Activated CD8-positive, alpha-beta memory T cell treated with anti-CD3 and anti-CD28 coated beads, Interleukin-2, amount 10 ng/mL, durations not matched to agents 7 days and 5 days (primary cell): ENCODE data around the gene KLHL1. TPM values are rescaled to one million over a fixed set of nuclear protein-coding genes. Genes with fewer than 3 reads are reported as not detected.

Experiments
- ATAC-seq: fragments of 150-1000 bp; cut with Tn5 transposase; one replicate; pipeline ENCODE4 v1.10.0; 2021; ENCODE audit warnings: moderate library complexity
- CTCF ChIA-PET: fragments of 350-600 bp; sonication (Branson Sonifier 250); formaldehyde crosslinking; loops from one replicate; lab custom pipeline; 2021; ENCODE audit warnings: antibody characterized with exemption; lab: Charles Lee
- DNase-seq: peaks from one replicate; pipeline ENCODE4 v3.0.0-alpha.2; 2020
- H3K27ac Mint-ChIP-seq: one replicate; pipeline ENCODE4 v1.8.0; 2021; ENCODE audit warnings: mild to moderate bottlenecking, mixed read lengths
- H3K27me3 Mint-ChIP-seq: one replicate; pipeline ENCODE4 v1.8.0; 2021; ENCODE audit warnings: mixed read lengths
- H3K36me3 Mint-ChIP-seq: one replicate; pipeline ENCODE4 v1.8.0; 2021; ENCODE audit warnings: mild to moderate bottlenecking, mixed read lengths
- H3K4me1 Mint-ChIP-seq: one replicate; pipeline ENCODE4 v1.8.0; 2021; ENCODE audit warnings: mixed read lengths
- H3K4me3 Mint-ChIP-seq: one replicate; pipeline ENCODE4 v1.8.0; 2021; ENCODE audit warnings: mild to moderate bottlenecking, moderate library complexity, mixed read lengths
- H3K9me3 Mint-ChIP-seq: one replicate; pipeline ENCODE4 v1.8.0; 2022; ENCODE audit warnings: low read depth, mixed read lengths
- total RNA-seq, 2 experiments: library from RNA; stranded (reverse); gene quantifications; one replicate each; pipeline ENCODE4 v1.2.3, GENCODE V29; 2021

KLHL1 gene
- total RNA-seq, 2 experiments from 2014 or later, result not detected

DNA sequence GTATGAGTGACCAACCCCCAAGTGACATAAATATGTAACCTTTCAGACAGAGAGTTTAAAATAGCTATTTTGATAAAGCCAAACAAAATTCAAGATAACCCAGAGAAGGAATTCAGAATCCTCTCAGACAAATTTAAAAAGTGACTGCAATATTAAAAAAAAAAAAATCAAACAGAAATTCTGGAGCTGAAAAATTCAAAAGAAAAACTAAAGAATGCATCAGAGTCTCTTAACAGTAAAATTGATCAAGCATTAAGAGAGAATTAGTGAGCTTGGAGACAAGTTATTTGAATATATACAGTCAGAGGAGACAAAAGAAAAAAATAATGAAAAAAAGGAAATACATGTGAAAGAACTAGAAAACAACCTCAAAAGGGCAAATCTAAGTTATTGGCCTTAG, 53.7 kb downstream of the KLHL1 start:
- DNase-seq (no peak), ATAC-seq (no peak)
- no peaks in the 10 kb centered on the region for H3K36me3 Mint-ChIP-seq
- CTCF ChIA-PET, result no interaction called here
- H3K4me1 Mint-ChIP-seq, result no peaks in the 10 kb centered on the region
- H3K9me3 Mint-ChIP-seq, result peaks cover 20% of the 10 kb centered on the region
- no peak overlapping the region for H3K4me3 Mint-ChIP-seq
- H3K27me3 Mint-ChIP-seq, result no peaks in the 10 kb centered on the region
- H3K27ac Mint-ChIP-seq, result no peak overlapping the region

DNA sequence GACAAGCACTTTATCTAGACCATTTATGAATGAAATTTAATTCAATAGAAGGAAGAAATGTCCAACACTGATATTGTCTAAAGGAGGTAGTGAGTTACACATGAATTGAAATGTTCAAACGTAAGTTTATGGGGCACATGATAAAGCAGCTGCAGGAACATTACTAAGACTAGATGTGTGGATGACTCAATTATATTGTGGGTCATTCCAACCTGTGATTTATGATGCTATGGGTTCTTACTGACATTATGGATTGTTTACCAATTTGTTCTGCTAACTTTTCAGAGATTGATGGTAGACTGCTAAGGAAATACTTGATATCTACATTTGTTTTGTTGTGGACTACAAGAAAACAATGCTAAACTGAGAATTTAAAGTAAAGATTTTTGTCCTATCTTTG, 56.7 kb downstream of the KLHL1 start:
- H3K9me3 Mint-ChIP-seq, result peaks cover 20% of the 10 kb centered on the region
- no peaks in the 10 kb centered on the region for H3K27me3 Mint-ChIP-seq
- H3K36me3 Mint-ChIP-seq, result no peaks in the 10 kb centered on the region
- H3K27ac Mint-ChIP-seq, result no peak overlapping the region
- no peak for ATAC-seq
- CTCF ChIA-PET, result no interaction called here
- no peak for DNase-seq
- no peaks in the 10 kb centered on the region for H3K4me1 Mint-ChIP-seq
- H3K4me3 Mint-ChIP-seq, result no peak overlapping the region

DNA sequence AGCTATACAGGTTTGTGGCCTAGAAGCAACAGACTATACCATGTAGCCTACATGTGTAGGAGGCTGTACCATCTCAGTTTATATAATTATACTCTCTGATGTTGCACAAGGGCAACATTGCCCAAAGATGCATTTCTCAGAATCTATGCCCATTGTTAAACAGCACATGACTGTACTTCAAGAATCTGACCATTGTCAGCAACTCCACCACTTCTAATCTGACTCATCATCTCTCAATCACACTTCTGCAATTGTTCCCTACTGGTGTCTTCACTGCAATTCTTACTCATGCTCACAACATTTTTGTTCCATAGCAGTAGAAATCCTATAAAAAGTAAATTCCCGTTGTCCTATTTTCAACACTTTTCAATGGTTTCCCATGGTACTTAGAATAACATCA, 64.6 kb downstream of the KLHL1 start:
- CTCF ChIA-PET, result no interaction called here
- Mint-ChIP-seq H3K4me1 (no peaks in the 10 kb centered on the region), H3K9me3 (peaks cover 12% of the 10 kb centered on the region), H3K27me3 (no peaks in the 10 kb centered on the region), H3K36me3 (no peaks in the 10 kb centered on the region), H3K27ac (no peak overlapping the region), H3K4me3 (no peak overlapping the region)
- DNase-seq, result no peak
- ATAC-seq, result no peak

DNA sequence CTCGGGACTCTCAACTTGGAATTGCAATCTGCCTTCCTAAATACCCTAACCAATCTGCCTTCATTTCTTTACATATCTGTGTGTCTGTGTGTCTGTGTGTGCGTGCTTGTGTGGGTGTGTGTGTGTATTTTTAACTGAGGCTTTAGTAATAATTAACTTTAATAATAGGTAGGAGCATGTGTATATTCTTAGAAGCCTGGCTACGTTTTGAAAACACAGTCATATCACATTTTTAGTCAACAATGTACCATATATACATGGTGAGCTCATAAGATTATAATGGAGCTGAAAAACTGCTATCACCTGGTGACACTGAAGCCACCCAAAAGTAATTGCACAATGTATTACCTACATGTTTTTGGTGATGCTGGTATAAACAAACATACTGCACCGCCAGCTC, 66.1 kb downstream of the KLHL1 start:
- H3K9me3 Mint-ChIP-seq, result peaks cover 12% of the 10 kb centered on the region
- ATAC-seq (no peak), DNase-seq (no peak)
- CTCF ChIA-PET, result no interaction called here
- H3K27ac Mint-ChIP-seq, result no peak overlapping the region
- no peaks in the 10 kb centered on the region for H3K27me3 Mint-ChIP-seq
- H3K4me3 Mint-ChIP-seq, result no peak overlapping the region
- no peaks in the 10 kb centered on the region for H3K36me3 Mint-ChIP-seq
- H3K4me1 Mint-ChIP-seq, result no peaks in the 10 kb centered on the region

DNA sequence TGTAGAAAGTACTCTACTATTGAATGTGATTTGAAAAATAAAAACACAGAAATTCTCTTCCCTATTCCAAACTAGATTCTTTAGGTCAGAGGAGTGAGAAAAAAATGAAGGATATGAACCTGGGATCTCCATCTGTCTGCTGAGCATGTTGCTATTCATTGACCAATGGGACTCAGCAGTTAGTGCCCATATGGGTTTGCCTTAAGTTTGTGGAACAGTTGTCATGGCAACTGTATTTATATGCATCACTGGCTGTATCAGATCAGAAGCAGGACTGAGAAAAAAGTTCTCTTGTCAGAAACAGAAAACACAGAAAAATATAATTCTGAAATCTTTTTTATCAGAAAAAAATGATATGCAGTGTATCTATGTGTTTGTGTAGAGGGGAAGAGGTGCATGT, 74.0 kb downstream of the KLHL1 start:
- no peaks in the 10 kb centered on the region for H3K27me3 Mint-ChIP-seq
- H3K27ac Mint-ChIP-seq, result no peak overlapping the region
- CTCF ChIA-PET, result no interaction called here
- peaks cover 7% of the 10 kb centered on the region for H3K9me3 Mint-ChIP-seq
- no peaks in the 10 kb centered on the region for H3K4me1 Mint-ChIP-seq
- no peaks in the 10 kb centered on the region for H3K36me3 Mint-ChIP-seq
- no peak for ATAC-seq
- no peak overlapping the region for H3K4me3 Mint-ChIP-seq
- DNase-seq, result no peak

DNA sequence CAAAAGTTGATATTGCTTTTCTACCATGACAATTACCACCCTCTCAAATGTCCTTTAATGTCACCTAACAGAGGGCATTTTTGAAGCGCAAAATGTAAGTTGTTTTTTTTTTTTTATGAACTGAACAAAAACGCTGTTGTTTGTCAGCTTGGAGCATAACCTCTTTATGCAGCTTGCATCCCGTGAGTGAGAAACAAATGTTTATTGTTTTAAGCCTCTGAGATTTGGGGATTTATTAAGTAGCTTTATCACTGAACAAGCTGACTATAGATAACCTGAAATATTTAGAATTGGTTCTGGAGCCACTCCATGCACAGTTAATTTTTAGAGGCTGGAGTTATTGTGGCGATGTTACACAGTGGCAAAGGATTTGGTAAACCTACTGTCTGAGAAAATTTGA, 80.7 kb downstream of the KLHL1 start:
- H3K27ac Mint-ChIP-seq, result no peak overlapping the region
- no peaks in the 10 kb centered on the region for H3K27me3 Mint-ChIP-seq
- peaks cover 6% of the 10 kb centered on the region for H3K9me3 Mint-ChIP-seq
- CTCF ChIA-PET, result no interaction called here
- DNase-seq (no peak), ATAC-seq (no peak)
- H3K4me3 Mint-ChIP-seq, result no peak overlapping the region
- no peaks in the 10 kb centered on the region for H3K36me3 Mint-ChIP-seq
- no peaks in the 10 kb centered on the region for H3K4me1 Mint-ChIP-seq

DNA sequence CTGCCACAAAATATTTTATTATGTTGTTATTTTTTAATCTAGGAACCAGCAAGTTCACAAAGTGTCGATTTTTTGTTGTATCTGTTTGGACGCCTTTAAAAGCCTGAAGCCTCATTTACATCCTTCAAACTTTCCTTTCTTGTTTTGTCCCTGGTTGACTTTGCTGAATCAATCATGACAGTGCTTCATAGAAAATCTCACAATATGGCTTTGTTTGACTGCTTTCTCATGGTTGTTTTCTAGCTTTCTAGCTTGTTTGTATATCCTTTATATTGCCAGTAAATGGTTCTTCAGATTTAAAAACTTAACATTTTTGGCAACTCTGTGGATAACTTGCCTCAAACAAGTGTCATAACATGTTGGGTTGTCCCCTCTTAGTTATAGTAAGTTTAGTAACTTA, 84.7 kb downstream of the KLHL1 start:
- DNase-seq (no peak), ATAC-seq (no peak)
- peaks cover 8% of the 10 kb centered on the region for H3K9me3 Mint-ChIP-seq
- CTCF ChIA-PET, result no interaction called here
- no peaks in the 10 kb centered on the region for H3K27me3 Mint-ChIP-seq
- H3K27ac Mint-ChIP-seq, result no peak overlapping the region
- H3K4me3 Mint-ChIP-seq, result no peak overlapping the region
- no peaks in the 10 kb centered on the region for H3K36me3 Mint-ChIP-seq
- H3K4me1 Mint-ChIP-seq, result no peaks in the 10 kb centered on the region

DNA sequence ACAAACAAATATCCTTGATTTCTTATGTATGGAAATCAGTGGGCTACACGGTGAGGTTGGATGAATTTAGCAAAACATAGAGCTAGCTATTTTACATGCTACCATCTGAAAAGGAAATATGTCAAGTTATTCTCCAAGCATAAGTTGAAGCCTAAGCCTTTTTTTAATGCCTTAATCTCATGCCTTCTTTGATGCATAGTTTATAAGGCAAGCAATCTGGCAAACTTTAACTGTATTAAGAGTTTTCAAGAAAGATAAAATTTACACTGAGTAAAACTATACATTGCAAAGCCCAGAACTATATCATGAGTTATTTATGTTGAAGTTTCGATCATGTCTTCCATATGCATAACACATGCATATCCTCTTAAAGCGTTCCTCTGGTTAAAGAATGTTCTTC, 85.6 kb downstream of the KLHL1 start:
- CTCF ChIA-PET, result no interaction called here
- H3K9me3 Mint-ChIP-seq, result peaks cover 8% of the 10 kb centered on the region
- ATAC-seq, result no peak
- H3K36me3 Mint-ChIP-seq, result no peaks in the 10 kb centered on the region
- no peaks in the 10 kb centered on the region for H3K27me3 Mint-ChIP-seq
- H3K27ac Mint-ChIP-seq, result no peak overlapping the region
- H3K4me1 Mint-ChIP-seq, result no peaks in the 10 kb centered on the region
- DNase-seq, result no peak
- no peak overlapping the region for H3K4me3 Mint-ChIP-seq

DNA sequence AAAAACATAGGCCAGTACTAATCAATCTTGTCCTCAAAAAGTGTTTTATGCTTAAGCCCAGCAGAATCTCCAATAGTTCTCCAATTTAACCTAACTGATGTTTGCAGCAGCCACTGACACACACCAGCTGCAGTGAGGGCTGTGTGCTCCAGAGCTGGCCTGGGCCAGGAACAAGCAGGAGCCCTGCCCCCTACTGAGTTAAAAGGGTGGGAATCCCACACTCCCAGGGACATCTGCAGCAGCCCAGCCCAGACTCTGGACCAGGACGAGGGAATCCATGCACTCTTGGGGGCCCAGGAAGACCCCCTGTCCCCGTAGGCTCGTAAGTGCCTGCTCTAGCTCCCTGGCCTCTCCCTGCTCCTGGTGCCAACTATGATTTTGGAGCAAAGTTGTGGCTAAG, 92.1 kb downstream of the KLHL1 start:
- no peak for ATAC-seq
- Mint-ChIP-seq H3K27me3 (no peaks in the 10 kb centered on the region), H3K4me1 (no peaks in the 10 kb centered on the region), H3K9me3 (peaks cover 11% of the 10 kb centered on the region), H3K4me3 (no peak overlapping the region), H3K27ac (no peak overlapping the region), H3K36me3 (no peaks in the 10 kb centered on the region)
- CTCF ChIA-PET, result no interaction called here
- no peak for DNase-seq

DNA sequence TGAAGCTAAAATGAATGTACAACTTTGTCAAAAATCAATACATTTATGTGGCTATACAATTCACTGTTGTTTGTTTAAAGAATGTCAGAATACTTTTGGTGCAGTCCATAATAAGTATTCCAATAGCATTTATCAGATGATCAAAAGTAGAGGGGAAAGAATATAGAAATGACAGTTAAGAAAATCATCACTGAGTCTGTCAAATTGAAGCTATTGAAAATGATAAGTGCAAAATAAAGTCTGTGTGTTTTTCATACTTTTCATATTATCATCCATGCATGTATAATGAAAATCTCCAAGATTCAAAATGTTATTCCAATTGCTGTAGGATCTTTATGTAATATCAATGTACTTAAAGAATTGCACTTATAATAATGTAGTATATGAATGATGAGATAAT, 93.9 kb downstream of the KLHL1 start:
- Mint-ChIP-seq H3K27me3 (no peaks in the 10 kb centered on the region), H3K9me3 (peaks cover 18% of the 10 kb centered on the region), H3K36me3 (no peaks in the 10 kb centered on the region), H3K4me1 (no peaks in the 10 kb centered on the region), H3K4me3 (no peak overlapping the region), H3K27ac (no peak overlapping the region)
- no peak for ATAC-seq
- DNase-seq, result no peak
- CTCF ChIA-PET, result no interaction called here

DNA sequence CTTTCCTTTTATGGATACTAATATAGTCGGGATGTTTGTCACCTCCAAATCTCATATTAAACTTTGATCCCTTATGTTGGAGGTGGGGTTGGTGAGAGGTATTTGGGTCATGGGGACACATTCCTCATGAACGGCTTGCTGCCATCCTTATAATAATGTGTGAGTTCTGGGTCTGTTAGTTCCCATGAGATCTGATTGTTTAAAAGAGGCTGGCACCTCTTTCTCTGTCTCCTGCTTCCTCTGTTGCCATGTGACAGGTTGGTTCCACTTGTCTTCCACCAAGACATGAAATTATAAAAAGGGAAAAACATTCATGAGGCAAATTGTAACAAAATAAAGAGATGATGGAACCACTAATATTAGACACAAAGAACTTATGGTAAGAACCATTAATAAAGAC, 108.4 kb downstream of the KLHL1 start:
- no peak for ATAC-seq
- Mint-ChIP-seq H3K36me3 (no peaks in the 10 kb centered on the region), H3K4me1 (no peaks in the 10 kb centered on the region), H3K9me3 (no peaks in the 10 kb centered on the region), H3K4me3 (no peak overlapping the region), H3K27me3 (no peaks in the 10 kb centered on the region), H3K27ac (no peak overlapping the region)
- DNase-seq, result no peak
- CTCF ChIA-PET, result no interaction called here

DNA sequence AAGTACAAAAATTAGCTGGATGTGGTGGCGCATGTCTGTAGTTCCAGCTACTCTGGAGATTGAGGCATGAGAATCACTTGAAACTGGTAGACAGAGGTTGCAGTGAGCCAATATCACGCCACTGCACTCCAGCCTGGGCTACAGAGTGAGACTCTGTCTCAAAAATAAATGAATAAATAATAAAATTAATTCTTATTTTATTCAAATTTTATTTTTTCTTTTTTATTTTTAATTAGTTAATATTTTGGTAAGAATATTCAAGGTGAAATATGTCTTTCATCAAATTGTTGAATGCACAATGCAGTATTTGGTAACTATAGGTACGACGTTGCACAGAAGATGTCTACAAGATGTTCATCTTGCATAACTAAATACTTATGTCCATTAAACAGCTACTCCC, 111.2 kb downstream of the KLHL1 start:
- Mint-ChIP-seq H3K27ac (no peak overlapping the region), H3K4me1 (no peaks in the 10 kb centered on the region), H3K9me3 (no peaks in the 10 kb centered on the region), H3K27me3 (no peaks in the 10 kb centered on the region), H3K4me3 (no peak overlapping the region), H3K36me3 (no peaks in the 10 kb centered on the region)
- ATAC-seq (no peak), DNase-seq (no peak)
- CTCF ChIA-PET, result no interaction called here

DNA sequence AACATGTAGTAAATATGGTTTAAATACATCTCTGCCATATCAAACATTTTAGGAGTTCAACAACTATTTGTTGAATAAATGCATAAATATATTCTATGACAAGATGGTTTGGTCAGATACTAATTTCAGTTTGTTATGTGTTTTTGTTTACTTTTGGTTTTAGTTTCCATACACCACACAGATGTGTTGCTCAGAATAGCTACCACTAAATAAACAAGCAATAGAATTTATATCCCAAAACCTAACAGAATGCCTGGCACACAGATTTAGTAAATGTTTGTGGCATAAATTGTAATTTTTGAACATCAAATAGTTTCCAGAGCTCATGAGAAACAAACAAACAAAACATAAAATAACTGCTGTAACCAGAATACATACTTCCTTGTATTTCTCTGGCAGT, 127.5 kb downstream of the KLHL1 start:
- CTCF ChIA-PET, result no interaction called here
- DNase-seq, result no peak
- Mint-ChIP-seq H3K36me3 (no peaks in the 10 kb centered on the region), H3K4me1 (no peaks in the 10 kb centered on the region), H3K27ac (no peak overlapping the region), H3K4me3 (no peak overlapping the region), H3K9me3 (peaks cover 5% of the 10 kb centered on the region), H3K27me3 (no peaks in the 10 kb centered on the region)
- ATAC-seq, result no peak

DNA sequence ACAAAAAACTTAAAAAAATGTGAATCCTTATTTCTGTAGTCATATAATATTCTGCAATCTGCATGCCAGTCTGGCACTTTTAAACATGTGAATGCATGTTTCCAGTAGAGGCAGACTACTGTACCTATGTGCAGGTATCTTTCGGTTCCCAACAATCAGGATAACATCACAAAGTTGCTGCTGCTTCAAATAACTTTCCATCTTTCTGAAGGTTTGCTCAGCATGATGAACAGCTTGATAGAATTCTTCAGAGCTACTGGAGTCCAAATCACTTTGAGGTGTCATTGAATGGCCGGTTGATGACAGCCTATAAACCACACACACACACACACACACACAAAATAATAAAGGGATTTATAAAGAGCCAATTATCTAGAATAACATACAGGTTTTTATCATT, 132.8 kb downstream of the KLHL1 start:
- H3K27me3 Mint-ChIP-seq, result no peaks in the 10 kb centered on the region
- no peak overlapping the region for H3K27ac Mint-ChIP-seq
- H3K36me3 Mint-ChIP-seq, result no peaks in the 10 kb centered on the region
- DNase-seq (no peak), ATAC-seq (no peak)
- peaks cover 2% of the 10 kb centered on the region for H3K9me3 Mint-ChIP-seq
- CTCF ChIA-PET, result no interaction called here
- H3K4me1 Mint-ChIP-seq, result no peaks in the 10 kb centered on the region
- no peak overlapping the region for H3K4me3 Mint-ChIP-seq

DNA sequence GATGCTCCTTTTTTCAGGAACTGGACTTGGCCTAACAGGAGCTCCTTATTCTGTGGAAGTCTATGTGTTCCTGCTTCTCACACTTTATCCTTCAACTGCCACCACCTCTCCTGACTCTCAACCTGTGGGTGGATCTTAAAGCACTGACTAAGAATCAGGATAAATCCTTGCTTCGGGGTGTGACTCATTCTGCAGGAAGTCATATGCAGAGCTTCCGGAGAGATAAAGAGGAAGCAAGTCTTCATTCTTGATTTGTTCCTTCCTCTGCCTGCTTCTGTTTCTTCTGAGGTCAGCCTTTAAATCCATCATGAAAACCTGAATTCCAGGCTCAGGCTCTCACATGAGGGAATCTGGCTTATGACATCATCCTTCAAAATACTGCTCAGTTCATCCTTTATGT, 137.7 kb downstream of the KLHL1 start:
- no peaks in the 10 kb centered on the region for H3K4me1 Mint-ChIP-seq
- no peak overlapping the region for H3K4me3 Mint-ChIP-seq
- no peaks in the 10 kb centered on the region for H3K36me3 Mint-ChIP-seq
- DNase-seq (no peak), ATAC-seq (no peak)
- H3K27me3 Mint-ChIP-seq, result no peaks in the 10 kb centered on the region
- peaks cover 7% of the 10 kb centered on the region for H3K9me3 Mint-ChIP-seq
- no peak overlapping the region for H3K27ac Mint-ChIP-seq
- CTCF ChIA-PET, result no interaction called here
